Spleen (tissue), 11 donors: Measurements from ENCODE around the gene MAPT. TPM values are rescaled to one million over a fixed set of nuclear protein-coding genes. Genes with fewer than 3 reads are reported as not detected.

Experiments
- DNase-seq: peaks from one replicate; pipeline ENCODE4 v3.0.0-alpha.2; 2020
- H3K27ac ChIP-seq, 8 donors: fragments of 200-600 bp; sonication (generic) in 7 of 8; 1 replicate in 4 of 8; 2 replicates in 4 of 8; pipeline versions ENCODE4 v1.5.0 to v1.8.0; 2016 to 2021; ENCODE audit warnings: inconsistent platforms in 4 of 8, mild to moderate bottlenecking in 4 of 8, moderate library complexity in 1 of 8
- H3K27me3 ChIP-seq, 7 donors: fragments of 200-600 bp; sonication (generic) in 6 of 7; replicated peaks in 1 of 7; 1 replicate in 4 of 7; 2 replicates in 3 of 7; pipeline versions ENCODE4 v1.5.0 to v1.8.0; 2016 to 2021; ENCODE audit warnings: inconsistent platforms in 3 of 7, mild to moderate bottlenecking in 1 of 7
- H3K36me3 ChIP-seq, 6 donors: fragments of 200-600 bp; sonication (generic) in 5 of 6; 1 replicate in 4 of 6; 2 replicates in 2 of 6; pipeline versions ENCODE4 v1.5.0 to v1.8.0; 2016 to 2021; ENCODE audit warnings: inconsistent platforms in 2 of 6
- H3K4me1 ChIP-seq, 6 donors: fragments of 200-600 bp; sonication (generic) in 5 of 6; 1 replicate in 3 of 6; 2 replicates in 3 of 6; pipeline versions ENCODE4 v1.5.0 to v1.8.0; 2016 to 2021; ENCODE audit warnings: inconsistent platforms in 3 of 6
- H3K4me3 ChIP-seq, 8 donors: fragments of 200-600 bp; sonication (generic) in 7 of 8; 1 replicate in 4 of 8; 2 replicates in 4 of 8; pipeline versions ENCODE4 v1.5.0 to v1.8.0; 2016 to 2021; ENCODE audit warnings: inconsistent platforms in 4 of 8, mild to moderate bottlenecking in 4 of 8, moderate library complexity in 2 of 8
- H3K9me3 ChIP-seq, 8 donors: fragments of 200-600 bp; sonication (generic) in 7 of 8; 1 replicate in 4 of 8; 2 replicates in 4 of 8; pipeline versions ENCODE4 v1.5.0 to v1.8.0; 2016 to 2021; ENCODE audit warnings: inconsistent platforms in 4 of 8
- POLR2A ChIP-seq, 3 donors: fragments of 450-650 bp; IDR thresholded peaks; one replicate each; pipeline ENCODE4 v1.5.1; 2017; ENCODE audit warnings: antibody characterized with exemption in 3 of 3, mild to moderate bottlenecking in 1 of 3
- POLR2AphosphoS5 ChIP-seq, 3 donors: sonication (generic); formaldehyde crosslinking; IDR thresholded peaks; one replicate each; pipeline ENCODE4 v1.5.1; 2017; ENCODE audit warnings: antibody characterized with exemption in 3 of 3
- WGBS, 5 donors: extraction: QIAGEN DNeasy Blood & Tissue Kit in 3 of 5; methylation state at CpG; one replicate each; pipeline versions ENCODE4 v1.1.5 to v1.1.7; 2013 to 2018; 5-methylcytosine and 5-hydroxymethylcytosine counted together
- intact Hi-C: fragments of 100-400 bp; cut with DNase I; formaldehyde crosslinking; loops from one replicate; pipeline ENCODE4 v1.15.0; 2023; ENCODE audit warnings: low total_unique reads
- polyA plus RNA-seq, 3 donors: library from polyadenylated mRNA; stranded (reverse); fragments of 200-250 nt; gene quantifications; one replicate each; pipeline ENCODE4 v1.2.1, GENCODE V29; 2013
- total RNA-seq, 7 donors: library from RNA; depleted of rRNA in 3 of 7; stranded (reverse); fragments of >200 nt in 3 of 7; fragmentation: NEBNext Ultra II Directional in 4 of 7; extraction: Animal tissue kit (Norgen Biotek cat#: 25700) in 4 of 7; gene quantifications; one replicate each; pipeline versions ENCODE4 v1.1.0 to v1.2.1, GENCODE V29; 2016 to 2021
- TF ChIP-seq, protein P1 (sequence below), 11 experiments: fragments of 200-600 bp in 7 of 11; fragments of 450-650 bp in 4 of 11; sonication (generic) in 4 of 11; IDR thresholded peaks in 8 of 11; conservative IDR thresholded peaks in 3 of 11; 1 replicate in 7 of 11; 2 replicates in 4 of 11; pipeline versions ENCODE4 v1.4.0 to v1.8.0; 2016 to 2021; ENCODE audit warnings: antibody characterized with exemption in 11 of 11, inconsistent platforms in 4 of 11, mild to moderate bottlenecking in 1 of 11
- donor health status: healthy with polysubstance abuse.
- donor health status: DM: no; HTN: no; CAD: no; lungs with moderate emphysema.
- donor health status: DM: no; HTN: no; CAD: no.
- donor health status: Bipolar disorder and iron deficiency.
- donor health status: healthy.
- donor health status: DM: no; HTN: no; CAD: no.
- donor health status: DM: yes; HTN: yes; CAD: no.

The MAPT gene
- total and polyA plus RNA-seq, 10 donors = 0.15 to 1.6 (median 0.66) TPM

DNA sequence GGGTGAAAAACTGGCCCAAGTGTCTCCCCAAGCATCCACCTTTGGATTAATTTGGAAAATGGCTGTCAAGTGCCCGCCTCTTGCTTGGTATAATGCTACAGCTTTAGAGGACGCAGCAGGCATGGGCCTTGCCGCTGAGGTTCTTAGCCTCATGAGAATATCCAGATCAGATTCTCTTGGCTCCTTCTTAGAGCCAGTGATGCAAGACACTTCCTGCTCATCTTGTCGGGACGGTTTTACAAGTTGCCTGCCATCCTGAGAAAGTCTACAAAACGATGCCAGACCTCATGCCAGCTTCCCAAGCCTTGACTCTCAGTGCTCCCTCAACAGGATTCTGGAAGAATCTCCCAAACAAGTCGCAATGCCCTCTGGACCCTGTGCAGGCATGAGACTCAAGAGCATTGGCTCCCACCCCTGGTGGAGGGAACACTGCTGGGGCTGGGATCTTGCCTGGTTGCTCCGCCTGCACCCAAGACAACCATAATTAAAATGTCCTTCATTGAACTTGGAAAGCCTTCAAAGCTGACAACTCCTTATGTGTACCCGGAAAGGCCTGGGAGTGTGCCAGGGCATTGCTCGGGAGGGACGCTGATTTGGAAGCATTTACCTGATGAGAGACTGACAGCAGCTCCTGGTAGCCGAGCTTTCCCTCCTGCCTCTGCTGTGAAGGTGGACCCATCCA lies 78.9 kb downstream of the MAPT start:
- intact Hi-C loops = no loop called here
- Histone ChIP-seq H3K27ac (no peak overlapping the region), H3K4me1 (peaks cover 0 to 20% (median 12%) of the 10 kb centered on the region in 6 donors), H3K36me3 (no peaks in the 10 kb centered on the region), H3K9me3 (peaks cover 0 to 5% (median 0%) of the 10 kb centered on the region in 8 donors), H3K27me3 (peaks cover 0 to 7% (median 0%) of the 10 kb centered on the region in 7 donors), H3K4me3 (no peak overlapping the region)
- DNase-seq = peak; percentile 56
- 80 to 86% (median 82%) methylated on average over 9 to 12 of the region's 12 CpGs for WGBS, 5 donors
- no peak for TF ChIP-seq POLR2AphosphoS5 (IDR thresholded peaks at IDR 0.05)
- TF ChIP-seq, protein P1, sequence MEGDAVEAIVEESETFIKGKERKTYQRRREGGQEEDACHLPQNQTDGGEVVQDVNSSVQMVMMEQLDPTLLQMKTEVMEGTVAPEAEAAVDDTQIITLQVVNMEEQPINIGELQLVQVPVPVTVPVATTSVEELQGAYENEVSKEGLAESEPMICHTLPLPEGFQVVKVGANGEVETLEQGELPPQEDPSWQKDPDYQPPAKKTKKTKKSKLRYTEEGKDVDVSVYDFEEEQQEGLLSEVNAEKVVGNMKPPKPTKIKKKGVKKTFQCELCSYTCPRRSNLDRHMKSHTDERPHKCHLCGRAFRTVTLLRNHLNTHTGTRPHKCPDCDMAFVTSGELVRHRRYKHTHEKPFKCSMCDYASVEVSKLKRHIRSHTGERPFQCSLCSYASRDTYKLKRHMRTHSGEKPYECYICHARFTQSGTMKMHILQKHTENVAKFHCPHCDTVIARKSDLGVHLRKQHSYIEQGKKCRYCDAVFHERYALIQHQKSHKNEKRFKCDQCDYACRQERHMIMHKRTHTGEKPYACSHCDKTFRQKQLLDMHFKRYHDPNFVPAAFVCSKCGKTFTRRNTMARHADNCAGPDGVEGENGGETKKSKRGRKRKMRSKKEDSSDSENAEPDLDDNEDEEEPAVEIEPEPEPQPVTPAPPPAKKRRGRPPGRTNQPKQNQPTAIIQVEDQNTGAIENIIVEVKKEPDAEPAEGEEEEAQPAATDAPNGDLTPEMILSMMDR (IDR thresholded peaks at IDR 0.05 in 8 of 11, conservative IDR thresholded peaks at IDR 0.05 in 3 of 11) = no peak

DNA sequence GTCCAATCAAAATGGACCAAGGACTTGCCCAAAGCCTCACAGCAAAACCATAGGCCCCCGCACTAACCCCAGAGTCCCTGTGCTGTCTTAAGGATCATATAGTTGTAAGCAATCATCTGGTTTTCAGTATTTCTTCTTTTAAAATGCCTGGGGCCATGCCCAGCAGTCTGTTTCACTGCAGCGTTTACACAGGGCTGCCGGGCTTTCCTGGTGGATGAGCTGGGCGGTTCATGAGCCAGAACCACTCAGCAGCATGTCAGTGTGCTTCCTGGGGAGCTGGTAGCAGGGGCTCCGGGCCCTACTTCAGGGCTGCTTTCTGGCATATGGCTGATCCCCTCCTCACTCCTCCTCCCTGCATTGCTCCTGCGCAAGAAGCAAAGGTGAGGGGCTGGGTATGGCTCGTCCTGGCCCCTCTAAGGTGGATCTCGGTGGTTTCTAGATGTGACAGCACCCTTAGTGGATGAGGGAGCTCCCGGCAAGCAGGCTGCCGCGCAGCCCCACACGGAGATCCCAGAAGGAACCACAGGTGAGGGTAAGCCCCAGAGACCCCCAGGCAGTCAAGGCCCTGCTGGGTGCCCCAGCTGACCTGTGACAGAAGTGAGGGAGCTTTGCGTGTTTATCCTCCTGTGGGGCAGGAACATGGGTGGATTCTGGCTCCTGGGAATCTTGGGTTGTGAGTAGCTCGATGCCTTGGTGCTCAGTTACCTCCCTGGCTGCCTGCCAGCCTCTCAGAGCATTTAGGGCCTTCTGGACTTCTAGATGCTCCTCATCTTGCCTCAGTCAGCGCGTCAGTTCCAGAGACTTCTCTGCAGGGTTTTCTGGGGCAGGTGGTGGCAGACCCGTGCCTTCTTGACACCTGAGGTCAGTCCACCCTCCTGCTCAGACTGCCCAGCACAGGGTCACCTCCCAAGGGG lies 79.8 kb downstream of the MAPT start:
- H3K27me3 ChIP-seq = peaks cover 0 to 7% (median 0%) of the 10 kb centered on the region in 7 donors
- H3K36me3 ChIP-seq = no peaks in the 10 kb centered on the region
- H3K27ac ChIP-seq = no peak overlapping the region
- peaks cover 0 to 20% (median 12%) of the 10 kb centered on the region in 6 donors for H3K4me1 ChIP-seq
- intact Hi-C loops = no loop called here
- 81 to 93% (median 87%) methylated on average over 14 to 17 of the region's 17 CpGs for WGBS, 5 donors
- peaks cover 0 to 5% (median 0%) of the 10 kb centered on the region in 8 donors for H3K9me3 ChIP-seq
- H3K4me3 ChIP-seq = no peak overlapping the region
- peak; percentile 48 for DNase-seq
- no peak for TF ChIP-seq POLR2A (IDR thresholded peaks at IDR 0.05)
- TF ChIP-seq POLR2AphosphoS5 (IDR thresholded peaks at IDR 0.05) = no peak
- TF ChIP-seq, protein P1 (IDR thresholded peaks at IDR 0.05 in 8 of 11, conservative IDR thresholded peaks at IDR 0.05 in 3 of 11) = no peak

DNA sequence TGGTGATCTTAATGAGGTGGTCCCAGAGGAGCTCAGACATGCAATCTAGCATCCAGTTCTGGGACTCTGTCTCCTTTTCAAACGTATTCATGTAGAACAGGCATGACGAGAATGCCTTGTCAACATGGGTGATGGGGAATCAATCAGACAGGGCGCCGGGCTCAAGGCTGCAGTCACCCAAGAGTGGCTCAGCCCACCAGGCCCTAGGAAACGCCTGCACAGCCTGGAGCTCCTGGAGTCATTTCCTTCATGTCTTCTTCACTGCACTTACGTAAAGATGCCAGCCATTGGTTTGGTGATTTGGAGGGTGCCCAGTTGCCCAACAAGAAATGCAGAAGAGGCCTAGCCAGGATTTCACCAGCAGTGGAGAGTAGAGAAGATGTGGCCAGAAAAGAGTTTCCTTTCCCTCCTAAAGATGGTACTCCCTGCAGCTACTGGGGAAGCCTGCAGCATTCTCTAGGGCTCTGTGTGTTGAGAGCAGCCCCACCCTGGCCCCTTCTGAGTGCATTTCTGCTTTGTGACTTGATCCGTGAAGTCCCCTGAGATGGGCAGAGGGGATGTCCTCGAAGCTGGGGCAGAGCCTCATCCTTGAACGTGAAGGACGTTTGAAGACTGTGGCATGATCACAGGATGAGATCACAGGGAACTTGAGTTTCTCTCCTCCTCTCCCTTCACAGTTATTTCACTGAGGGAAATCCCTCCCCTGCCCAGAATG lies 80.7 kb downstream of the MAPT start:
- Histone ChIP-seq H3K27ac (no peak overlapping the region), H3K4me3 (no peak overlapping the region), H3K4me1 (peaks cover 0 to 20% (median 12%) of the 10 kb centered on the region in 6 donors), H3K9me3 (peaks cover 0 to 5% (median 0%) of the 10 kb centered on the region in 8 donors), H3K27me3 (peaks cover 0 to 7% (median 0%) of the 10 kb centered on the region in 7 donors), H3K36me3 (no peaks in the 10 kb centered on the region)
- TF ChIP-seq POLR2A (IDR thresholded peaks at IDR 0.05) (no peak), POLR2AphosphoS5 (IDR thresholded peaks at IDR 0.05) (no peak)
- TF ChIP-seq, protein P1 (IDR thresholded peaks at IDR 0.05 in 8 of 11, conservative IDR thresholded peaks at IDR 0.05 in 3 of 11) = no peak
- WGBS, 5 donors = 56 to 69% (median 64%) methylated on average over 10 of the region's 10 CpGs
- intact Hi-C loops = no loop called here
- DNase-seq = peak; percentile 69
